GM23338 (cell line): ENCODE data around the gene MAP2K7. TPM values are rescaled to one million over a fixed set of nuclear protein-coding genes. Genes with fewer than 3 reads are reported as not detected.
A peak's percentile ranks its signal among the peaks of the same experiment; 100 is the strongest.

Experiments used
- ATAC-seq: fragments of 200-7000 bp; cut with Tn5 transposase; 3 replicates; pipeline ENCODE4 v1.9.1; 2020
- DNase-seq: peaks from one replicate; pipeline ENCODE4 v3.0.0-alpha.2; 2015; ENCODE audit warnings: low spot score
- H2AFZ ChIP-seq: fragments of 200-600 bp; sonication (generic); 2 replicates; pipeline ENCODE4 v1.8.0; 2016; ENCODE audit warnings: antibody characterized with exemption, mild to moderate bottlenecking, moderate library complexity
- H3F3A ChIP-seq: fragments of 200-600 bp; sonication (generic); replicated peaks from 2 replicates; pipeline ENCODE4 v1.8.0; 2017; ENCODE audit warnings: antibody characterized with exemption, mixed run types, low read depth
- H3K27ac ChIP-seq: fragments of 200-600 bp; sonication (generic); 2 replicates; pipeline ENCODE4 v1.6.1; 2016; ENCODE audit warnings: low read depth
- H3K27me3 ChIP-seq: fragments of 200-600 bp; sonication (generic); 2 replicates; pipeline ENCODE4 v1.8.0; 2016; ENCODE audit warnings: mild to moderate bottlenecking, mixed run types, moderate library complexity; ENCODE audit not compliant: insufficient read depth
- H3K36me3 ChIP-seq: fragments of 200-600 bp; sonication (generic); 2 replicates; pipeline ENCODE4 v1.8.0; 2016; ENCODE audit warnings: mild to moderate bottlenecking; ENCODE audit not compliant: insufficient read depth
- H3K4me1 ChIP-seq: fragments of 200-600 bp; sonication (generic); 2 replicates; pipeline ENCODE4 v1.8.0; 2016; ENCODE audit warnings: mild to moderate bottlenecking, moderate library complexity; ENCODE audit not compliant: insufficient read depth
- H3K4me2 ChIP-seq: fragments of 200-600 bp; sonication (generic); 2 replicates; pipeline ENCODE4 v1.7.1; 2017; ENCODE audit warnings: mixed run types
- H3K4me3 ChIP-seq: fragments of 200-600 bp; sonication (generic); 2 replicates; pipeline ENCODE4 v1.6.1; 2016; ENCODE audit warnings: mixed run types
- H3K79me2 ChIP-seq: fragments of 200-600 bp; sonication (generic); replicated peaks from 2 replicates; pipeline ENCODE4 v1.8.0; 2017; ENCODE audit warnings: mild to moderate bottlenecking; ENCODE audit not compliant: insufficient read depth
- H3K9me2 ChIP-seq: fragments of 200-600 bp; sonication (generic); 2 replicates; pipeline ENCODE4 v1.8.0; 2017; ENCODE audit not compliant: insufficient read depth
- H4K20me1 ChIP-seq: fragments of 200-600 bp; sonication (generic); replicated peaks from 2 replicates; pipeline ENCODE4 v1.8.0; 2017; ENCODE audit warnings: mild to moderate bottlenecking; ENCODE audit not compliant: insufficient read depth
- H3K27ac Mint-ChIP-seq: 2 replicates; pipeline ENCODE4 v1.8.0; 2020; ENCODE audit warnings: inconsistent platforms, mild to moderate bottlenecking, moderate library complexity, mixed read lengths
- H3K27me3 Mint-ChIP-seq: 3 replicates; pipeline ENCODE4 v1.8.0; 2022; ENCODE audit warnings: low read depth, mild to moderate bottlenecking, moderate library complexity, mixed read lengths, inconsistent platforms; ENCODE audit not compliant: insufficient read depth, poor library complexity
- H3K36me3 Mint-ChIP-seq: 3 replicates; pipeline ENCODE4 v1.8.0; 2021; ENCODE audit warnings: low read depth, mild to moderate bottlenecking, inconsistent platforms, moderate library complexity, mixed read lengths
- H3K4me1 Mint-ChIP-seq: 3 replicates; pipeline ENCODE4 v1.8.0; 2020; ENCODE audit warnings: mild to moderate bottlenecking, inconsistent platforms, mixed read lengths
- H3K4me3 Mint-ChIP-seq: 3 replicates; pipeline ENCODE4 v1.8.0; 2021; ENCODE audit warnings: moderate library complexity, mild to moderate bottlenecking, inconsistent platforms, mixed read lengths
- H3K9me3 Mint-ChIP-seq: 3 replicates; pipeline ENCODE4 v1.8.0; 2020; ENCODE audit warnings: moderate library complexity, mild to moderate bottlenecking, inconsistent platforms, mixed read lengths
- CREB1 ChIP-seq: fragments of 250-450 bp; sonication (Bioruptor Pico); IDR thresholded peaks from 2 replicates; pipeline ENCODE4 v1.5.0; 2020; ENCODE audit warnings: low read depth, mild to moderate bottlenecking, moderate library complexity
- EZH2 ChIP-seq: fragments of 200-600 bp; sonication (generic); IDR thresholded peaks from one replicate; pipeline ENCODE4 v1.8.0; 2017; ENCODE audit warnings: antibody characterized with exemption, mild to moderate bottlenecking, low read depth; ENCODE audit not compliant: unreplicated experiment
- JUNB ChIP-seq: IDR thresholded peaks from one replicate; pipeline ENCODE4 v1.6.1; 2016; ENCODE audit warnings: antibody characterized with exemption; ENCODE audit not compliant: unreplicated experiment
- ZNF114 ChIP-seq: fragments of 250-450 bp; sonication (Bioruptor Pico); IDR thresholded peaks from 2 replicates; pipeline ENCODE4 v1.5.0; 2020; ENCODE audit warnings: mild to moderate bottlenecking, moderate library complexity
- ZNF331 ChIP-seq: fragments of 250-450 bp; sonication (Bioruptor Pico); IDR thresholded peaks from 2 replicates; pipeline ENCODE4 v1.5.0; 2020; ENCODE audit warnings: low read depth, mild to moderate bottlenecking, moderate library complexity
- polyA plus RNA-seq: library from polyadenylated mRNA; unstranded; fragments of >200 nt; fragmentation: Nextera tagmentation; extraction: Ambion mirVana; gene quantifications from 2 replicates; pipeline ENCODE4 v1.2.1, GENCODE V29; 2016
- total RNA-seq: library from RNA; depleted of rRNA; stranded (reverse); fragments of >200 nt; shearing (Covaris generic); gene quantifications from 2 replicates; pipeline ENCODE4 v1.2.3, GENCODE V29; 2014
- TF ChIP-seq, protein P1 (sequence below): fragments of 250-450 bp; sonication (Bioruptor Pico); IDR thresholded peaks from 2 replicates; pipeline ENCODE4 v1.5.0; 2020; ENCODE audit warnings: mild to moderate bottlenecking, moderate library complexity
- TF ChIP-seq, protein P2 (sequence below), 2 experiments: fragments of 200-600 bp in 1 of 2; sonication (generic) in 1 of 2; conservative IDR thresholded peaks; 2 replicates each; pipeline versions ENCODE4 v1.5.1 to v1.6.1; 2016 to 2017; ENCODE audit warnings: antibody characterized with exemption in 2 of 2, low read depth in 2 of 2, mild to moderate bottlenecking in 2 of 2, moderate library complexity in 1 of 2

MAP2K7 gene
- total and polyA plus RNA-seq, 2 experiments from 2014 or later: 11.3 to 22.6 TPM

DNA sequence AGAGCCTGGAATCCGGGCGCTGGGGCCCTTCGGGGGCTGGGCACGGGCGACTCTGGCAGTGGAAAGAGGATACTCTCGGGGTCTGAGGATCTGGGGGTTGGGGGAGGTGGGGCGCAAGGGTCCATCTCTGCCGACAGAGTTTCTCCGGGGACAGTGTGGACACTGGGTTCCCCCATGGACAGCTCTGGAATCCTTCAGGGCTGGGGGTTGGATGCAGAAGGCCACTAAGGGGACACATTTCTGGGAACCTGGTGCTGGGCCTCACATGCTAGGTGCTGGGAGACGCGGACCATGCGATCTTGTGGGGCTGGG is 13.2 kb downstream of the MAP2K7 start:
- no peaks in the 10 kb centered on the region for H3K36me3 ChIP-seq
- no peaks in the 10 kb centered on the region for H3K79me2 ChIP-seq
- peaks cover 14% of the 10 kb centered on the region; the same call in 1 of the 2 replicates for H4K20me1 ChIP-seq
- H3K27me3 ChIP-seq: peaks cover 57% of the 10 kb centered on the region
- H3K27me3 Mint-ChIP-seq: peaks cover 51% of the 10 kb centered on the region
- H3K4me1 ChIP-seq: no peaks in the 10 kb centered on the region; the same call in 1 of the 2 replicates
- TF ChIP-seq JUNB (no peak), ZNF114 (CRISPR knock-in tag) (no peak), CREB1 (no peak), EZH2 (peak; percentile 69), ZNF331 (CRISPR knock-in tag) (no peak)
- TF ChIP-seq, protein P1, sequence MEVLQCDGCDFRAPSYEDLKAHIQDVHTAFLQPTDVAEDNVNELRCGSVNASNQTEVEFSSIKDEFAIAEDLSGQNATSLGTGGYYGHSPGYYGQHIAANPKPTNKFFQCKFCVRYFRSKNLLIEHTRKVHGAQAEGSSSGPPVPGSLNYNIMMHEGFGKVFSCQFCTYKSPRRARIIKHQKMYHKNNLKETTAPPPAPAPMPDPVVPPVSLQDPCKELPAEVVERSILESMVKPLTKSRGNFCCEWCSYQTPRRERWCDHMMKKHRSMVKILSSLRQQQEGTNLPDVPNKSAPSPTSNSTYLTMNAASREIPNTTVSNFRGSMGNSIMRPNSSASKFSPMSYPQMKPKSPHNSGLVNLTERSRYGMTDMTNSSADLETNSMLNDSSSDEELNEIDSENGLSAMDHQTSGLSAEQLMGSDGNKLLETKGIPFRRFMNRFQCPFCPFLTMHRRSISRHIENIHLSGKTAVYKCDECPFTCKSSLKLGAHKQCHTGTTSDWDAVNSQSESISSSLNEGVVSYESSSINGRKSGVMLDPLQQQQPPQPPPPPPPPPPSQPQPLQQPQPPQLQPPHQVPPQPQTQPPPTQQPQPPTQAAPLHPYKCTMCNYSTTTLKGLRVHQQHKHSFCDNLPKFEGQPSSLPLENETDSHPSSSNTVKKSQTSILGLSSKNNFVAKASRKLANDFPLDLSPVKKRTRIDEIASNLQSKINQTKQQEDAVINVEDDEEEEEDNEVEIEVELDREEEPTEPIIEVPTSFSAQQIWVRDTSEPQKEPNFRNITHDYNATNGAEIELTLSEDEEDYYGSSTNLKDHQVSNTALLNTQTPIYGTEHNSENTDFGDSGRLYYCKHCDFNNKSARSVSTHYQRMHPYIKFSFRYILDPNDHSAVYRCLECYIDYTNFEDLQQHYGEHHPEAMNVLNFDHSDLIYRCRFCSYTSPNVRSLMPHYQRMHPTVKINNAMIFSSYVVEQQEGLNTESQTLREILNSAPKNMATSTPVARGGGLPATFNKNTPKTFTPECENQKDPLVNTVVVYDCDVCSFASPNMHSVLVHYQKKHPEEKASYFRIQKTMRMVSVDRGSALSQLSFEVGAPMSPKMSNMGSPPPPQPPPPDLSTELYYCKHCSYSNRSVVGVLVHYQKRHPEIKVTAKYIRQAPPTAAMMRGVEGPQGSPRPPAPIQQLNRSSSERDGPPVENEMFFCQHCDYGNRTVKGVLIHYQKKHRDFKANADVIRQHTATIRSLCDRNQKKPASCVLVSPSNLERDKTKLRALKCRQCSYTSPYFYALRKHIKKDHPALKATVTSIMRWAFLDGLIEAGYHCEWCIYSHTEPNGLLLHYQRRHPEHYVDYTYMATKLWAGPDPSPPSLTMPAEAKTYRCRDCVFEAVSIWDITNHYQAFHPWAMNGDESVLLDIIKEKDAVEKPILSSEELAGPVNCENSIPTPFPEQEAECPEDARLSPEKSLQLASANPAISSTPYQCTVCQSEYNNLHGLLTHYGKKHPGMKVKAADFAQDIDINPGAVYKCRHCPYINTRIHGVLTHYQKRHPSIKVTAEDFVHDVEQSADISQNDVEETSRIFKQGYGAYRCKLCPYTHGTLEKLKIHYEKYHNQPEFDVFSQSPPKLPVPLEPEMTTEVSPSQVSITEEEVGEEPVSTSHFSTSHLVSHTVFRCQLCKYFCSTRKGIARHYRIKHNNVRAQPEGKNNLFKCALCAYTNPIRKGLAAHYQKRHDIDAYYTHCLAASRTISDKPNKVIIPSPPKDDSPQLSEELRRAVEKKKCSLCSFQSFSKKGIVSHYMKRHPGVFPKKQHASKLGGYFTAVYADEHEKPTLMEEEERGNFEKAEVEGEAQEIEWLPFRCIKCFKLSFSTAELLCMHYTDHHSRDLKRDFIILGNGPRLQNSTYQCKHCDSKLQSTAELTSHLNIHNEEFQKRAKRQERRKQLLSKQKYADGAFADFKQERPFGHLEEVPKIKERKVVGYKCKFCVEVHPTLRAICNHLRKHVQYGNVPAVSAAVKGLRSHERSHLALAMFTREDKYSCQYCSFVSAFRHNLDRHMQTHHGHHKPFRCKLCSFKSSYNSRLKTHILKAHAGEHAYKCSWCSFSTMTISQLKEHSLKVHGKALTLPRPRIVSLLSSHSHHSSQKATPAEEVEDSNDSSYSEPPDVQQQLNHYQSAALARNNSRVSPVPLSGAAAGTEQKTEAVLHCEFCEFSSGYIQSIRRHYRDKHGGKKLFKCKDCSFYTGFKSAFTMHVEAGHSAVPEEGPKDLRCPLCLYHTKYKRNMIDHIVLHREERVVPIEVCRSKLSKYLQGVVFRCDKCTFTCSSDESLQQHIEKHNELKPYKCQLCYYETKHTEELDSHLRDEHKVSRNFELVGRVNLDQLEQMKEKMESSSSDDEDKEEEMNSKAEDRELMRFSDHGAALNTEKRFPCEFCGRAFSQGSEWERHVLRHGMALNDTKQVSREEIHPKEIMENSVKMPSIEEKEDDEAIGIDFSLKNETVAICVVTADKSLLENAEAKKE: no peak
- TF ChIP-seq, protein P2, sequence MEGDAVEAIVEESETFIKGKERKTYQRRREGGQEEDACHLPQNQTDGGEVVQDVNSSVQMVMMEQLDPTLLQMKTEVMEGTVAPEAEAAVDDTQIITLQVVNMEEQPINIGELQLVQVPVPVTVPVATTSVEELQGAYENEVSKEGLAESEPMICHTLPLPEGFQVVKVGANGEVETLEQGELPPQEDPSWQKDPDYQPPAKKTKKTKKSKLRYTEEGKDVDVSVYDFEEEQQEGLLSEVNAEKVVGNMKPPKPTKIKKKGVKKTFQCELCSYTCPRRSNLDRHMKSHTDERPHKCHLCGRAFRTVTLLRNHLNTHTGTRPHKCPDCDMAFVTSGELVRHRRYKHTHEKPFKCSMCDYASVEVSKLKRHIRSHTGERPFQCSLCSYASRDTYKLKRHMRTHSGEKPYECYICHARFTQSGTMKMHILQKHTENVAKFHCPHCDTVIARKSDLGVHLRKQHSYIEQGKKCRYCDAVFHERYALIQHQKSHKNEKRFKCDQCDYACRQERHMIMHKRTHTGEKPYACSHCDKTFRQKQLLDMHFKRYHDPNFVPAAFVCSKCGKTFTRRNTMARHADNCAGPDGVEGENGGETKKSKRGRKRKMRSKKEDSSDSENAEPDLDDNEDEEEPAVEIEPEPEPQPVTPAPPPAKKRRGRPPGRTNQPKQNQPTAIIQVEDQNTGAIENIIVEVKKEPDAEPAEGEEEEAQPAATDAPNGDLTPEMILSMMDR (conservative IDR thresholded peaks at IDR 0.05; ENCODE audit: low read depth in 2 of 2): no peak
- H3K4me3 Mint-ChIP-seq: peak overlapping the region; percentile 85
- peaks cover 26% of the 10 kb centered on the region for H3F3A ChIP-seq
- peaks cover 15% of the 10 kb centered on the region for H3K4me1 Mint-ChIP-seq
- no peaks in the 10 kb centered on the region for H3K9me2 ChIP-seq
- ATAC-seq: no peak
- no peak overlapping the region for H3K27ac Mint-ChIP-seq
- H2AFZ ChIP-seq: peak overlapping the region; percentile 88
- peak overlapping the region; percentile 64 for H3K4me3 ChIP-seq
- no peak overlapping the region for H3K27ac ChIP-seq
- H3K9me3 Mint-ChIP-seq: peaks cover 2% of the 10 kb centered on the region; the same call in 1 of the 3 replicates
- peaks cover 10% of the 10 kb centered on the region for H3K36me3 Mint-ChIP-seq
- DNase-seq: peak; percentile 47
- H3K4me2 ChIP-seq: peak overlapping the region; percentile 91
